HG03432 (cell line): Measurements from ENCODE around the gene ARHGAP15.
A peak's percentile ranks its signal among the peaks of the same experiment; 100 is the strongest.

Source experiments
- ATAC-seq: cut with Tn5 transposase; IDR thresholded peaks from one replicate; pipeline ENCODE4 v1.9.1; 2021; ENCODE audit warnings: mild to moderate bottlenecking, moderate library complexity; ENCODE audit not compliant: unreplicated experiment

Gene ARHGAP15

DNA sequence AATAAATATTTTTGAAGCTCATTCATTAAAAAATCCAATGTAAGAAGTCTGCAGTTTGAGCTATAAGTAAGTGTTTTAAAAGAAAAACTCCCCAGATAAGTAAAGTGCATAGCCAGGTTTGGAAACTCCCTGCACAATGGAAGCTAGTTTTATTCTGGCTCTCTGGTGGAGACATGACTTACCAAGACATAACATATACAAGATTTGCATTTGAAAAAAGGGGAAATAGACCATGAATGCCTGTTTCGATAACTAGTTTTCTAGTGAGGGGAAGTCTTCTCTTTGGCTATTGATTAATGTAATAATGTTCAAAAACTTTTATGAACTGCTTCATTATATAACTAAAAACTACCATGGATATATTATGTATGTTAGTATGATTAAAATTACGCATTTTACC lies 435.2 kb downstream of the ARHGAP15 start:
- ATAC-seq: peak; percentile 98

DNA sequence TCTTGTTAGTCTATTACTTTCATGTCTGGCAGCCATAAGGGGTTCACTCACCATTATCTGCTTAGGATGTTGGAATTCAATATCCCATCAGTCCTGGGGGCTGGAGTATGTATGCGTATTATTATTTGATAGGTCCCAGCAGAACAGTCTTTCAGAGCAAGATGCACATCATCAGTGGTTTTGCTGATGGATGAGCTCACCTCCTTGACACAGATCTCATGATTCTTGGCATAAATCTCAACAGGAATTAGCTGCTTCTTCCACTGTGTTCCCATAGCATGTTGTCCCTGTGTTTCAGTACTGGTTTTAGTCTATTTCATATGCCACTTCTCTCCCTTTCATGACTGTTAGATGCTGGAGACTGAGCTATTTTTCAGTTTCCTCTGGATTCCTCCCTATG lies 442.5 kb downstream of the ARHGAP15 start:
- no peak for ATAC-seq

DNA sequence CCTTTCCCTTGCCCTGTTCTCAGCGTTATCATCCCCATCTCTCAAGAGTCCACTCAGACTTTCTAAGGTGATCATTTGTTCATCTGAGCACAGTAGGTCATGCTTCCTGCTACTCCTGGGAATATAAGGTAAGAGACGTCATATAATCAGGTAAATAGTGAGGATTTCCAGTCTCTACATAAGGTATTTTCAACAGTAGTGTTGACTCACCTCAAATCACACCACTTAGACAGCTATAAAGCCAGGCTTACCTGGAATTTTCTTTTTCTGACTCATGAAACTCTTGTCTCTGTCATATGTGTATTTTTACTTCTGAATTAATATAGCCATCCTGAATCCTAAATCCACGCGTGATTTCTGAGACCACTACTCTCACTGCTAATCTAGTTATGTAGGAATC lies 443.2 kb downstream of the ARHGAP15 start:
- ATAC-seq: no peak

DNA sequence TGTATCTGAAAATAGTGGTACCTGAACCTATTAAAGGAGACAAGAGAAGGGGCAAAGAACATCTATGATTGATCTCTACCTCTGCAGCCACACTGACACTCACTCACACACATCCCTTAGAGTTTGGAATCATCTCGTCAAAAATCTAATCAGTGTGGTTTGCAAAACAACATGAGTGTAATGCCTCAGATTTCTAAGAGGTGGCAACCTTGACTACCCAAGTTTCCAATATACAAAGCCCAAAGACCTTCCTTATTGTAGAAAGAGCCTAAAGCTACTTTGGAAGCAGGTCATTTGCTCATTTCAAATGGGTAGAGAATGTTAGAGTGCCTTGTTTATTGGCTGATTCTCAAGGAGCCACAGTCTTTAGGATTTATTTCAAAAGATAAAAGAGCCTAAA lies 444.9 kb downstream of the ARHGAP15 start:
- no peak for ATAC-seq

DNA sequence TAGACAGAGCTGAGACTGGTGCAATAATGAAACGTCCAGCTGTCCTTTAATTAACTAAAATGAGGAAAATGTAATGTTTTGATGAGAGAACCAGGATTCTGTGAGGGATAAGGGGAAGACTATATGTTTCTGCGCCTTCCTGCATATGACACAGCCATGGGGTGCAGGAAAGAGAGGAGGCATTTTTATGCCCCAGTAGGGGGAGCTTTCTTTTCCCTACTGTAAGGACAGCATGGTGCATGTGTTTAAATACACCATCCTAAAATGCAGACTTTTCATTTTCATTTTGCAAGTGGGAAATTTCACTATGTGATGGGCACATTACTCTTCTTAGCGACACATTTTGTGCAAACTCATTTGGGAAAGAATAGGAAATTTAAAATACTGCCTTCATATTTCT lies 446.1 kb downstream of the ARHGAP15 start:
- ATAC-seq: no peak

DNA sequence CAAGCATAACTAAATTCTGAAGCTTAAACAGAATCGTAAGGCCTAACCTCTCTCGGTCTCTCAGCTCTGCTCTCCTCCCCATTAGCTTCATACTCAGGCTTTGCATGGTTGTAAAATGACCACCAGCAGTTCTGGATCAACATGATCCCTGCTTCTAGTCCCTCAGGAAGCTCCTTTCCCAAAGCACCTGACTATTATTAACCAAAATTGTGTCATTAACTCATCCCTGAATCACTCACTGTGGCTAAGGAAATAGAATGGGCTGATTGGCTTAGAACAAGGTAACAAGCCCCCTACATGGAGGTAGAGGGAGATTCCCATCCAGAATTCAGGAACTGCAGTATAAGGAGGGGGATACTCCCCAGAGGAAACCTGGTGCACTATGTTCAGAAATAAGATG lies 448.3 kb downstream of the ARHGAP15 start:
- no peak for ATAC-seq

DNA sequence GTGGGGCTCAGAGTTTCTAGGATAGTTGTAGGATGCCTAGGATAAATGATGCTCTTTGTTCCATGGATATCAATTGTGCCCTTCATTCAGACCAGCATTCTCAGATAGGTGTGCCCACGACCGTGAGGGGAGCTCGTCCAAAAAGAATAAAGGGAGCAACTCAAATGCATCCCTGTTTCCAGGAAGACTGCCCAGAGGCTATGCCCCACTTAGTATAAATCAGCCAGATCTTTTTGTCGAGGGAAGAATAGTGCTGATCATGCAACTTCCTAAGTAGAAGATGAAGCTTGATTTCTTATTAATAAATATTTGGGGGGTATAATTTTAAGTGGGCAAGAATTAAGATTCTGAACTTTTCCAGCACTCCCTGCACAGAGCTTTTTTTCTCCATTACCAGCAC lies 450.2 kb downstream of the ARHGAP15 start:
- no peak for ATAC-seq

DNA sequence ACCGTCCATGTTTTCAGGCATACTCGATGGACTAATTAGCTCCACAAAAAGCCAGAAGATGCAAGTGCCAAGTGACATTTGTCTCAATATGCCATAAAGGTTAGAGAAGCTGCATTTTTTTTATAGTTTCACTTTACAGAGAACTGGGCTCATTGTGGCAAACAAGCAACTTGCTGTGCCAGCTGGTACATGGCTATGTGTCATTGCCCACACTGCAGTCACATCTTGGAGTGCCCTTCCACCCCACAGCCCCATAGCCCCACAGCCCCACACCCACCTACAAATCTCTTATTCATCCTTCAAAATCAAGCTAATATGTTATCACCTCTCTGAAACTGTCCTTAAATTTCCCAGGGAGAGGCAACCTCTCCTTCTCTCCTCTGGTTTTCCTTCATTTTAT lies 451.9 kb downstream of the ARHGAP15 start:
- ATAC-seq: no peak

DNA sequence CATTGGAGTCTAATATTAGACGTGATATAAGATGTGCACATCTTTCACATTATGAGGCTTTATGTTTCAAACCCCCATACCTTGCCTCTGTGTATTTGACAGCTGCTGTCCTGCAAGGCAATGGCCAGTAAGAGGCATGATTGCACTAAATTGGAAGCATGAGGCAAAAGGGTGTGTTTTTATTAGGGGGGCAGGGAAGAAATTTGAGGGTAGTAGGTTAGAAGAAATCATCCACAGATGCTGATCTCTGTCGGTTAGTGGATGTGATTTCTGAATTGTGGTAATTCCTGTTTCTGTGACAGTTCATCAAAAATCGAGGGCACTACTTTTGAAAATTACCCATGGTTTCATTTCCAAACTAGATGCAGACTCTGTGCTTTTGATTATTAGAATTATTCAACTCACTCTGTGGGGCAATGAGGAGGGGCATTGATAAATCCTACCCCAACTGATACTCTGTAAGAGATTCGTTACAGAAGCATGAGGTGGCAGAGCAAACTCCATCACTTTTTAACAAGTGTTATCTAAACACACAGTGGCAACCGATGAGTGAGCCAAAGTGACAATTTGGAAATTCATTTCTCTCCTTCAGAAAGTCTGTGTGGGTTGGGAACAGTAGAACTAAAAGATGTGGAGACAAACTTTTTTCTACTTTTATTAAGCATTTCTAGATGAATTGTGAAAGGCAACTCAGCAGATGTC lies 453.0 kb downstream of the ARHGAP15 start:
- no peak for ATAC-seq

DNA sequence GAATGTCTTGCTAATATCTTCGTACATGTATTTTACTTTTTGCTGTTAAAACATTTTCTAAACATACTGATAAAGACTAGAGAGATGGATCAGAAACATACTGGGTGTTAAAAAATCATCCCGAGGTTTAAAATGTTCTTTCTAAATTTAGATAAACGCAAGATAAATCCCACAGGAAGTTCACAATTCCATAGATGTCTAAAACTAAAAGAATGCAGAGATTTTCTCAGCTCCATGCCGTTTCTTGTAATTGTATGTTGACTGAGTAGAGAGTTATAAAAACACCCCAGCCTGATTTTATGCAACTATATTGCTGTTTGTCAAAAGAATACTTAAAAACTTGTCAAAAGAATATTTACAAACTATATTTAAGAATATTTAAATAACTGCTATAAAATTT lies 455.7 kb downstream of the ARHGAP15 start:
- ATAC-seq: no peak

DNA sequence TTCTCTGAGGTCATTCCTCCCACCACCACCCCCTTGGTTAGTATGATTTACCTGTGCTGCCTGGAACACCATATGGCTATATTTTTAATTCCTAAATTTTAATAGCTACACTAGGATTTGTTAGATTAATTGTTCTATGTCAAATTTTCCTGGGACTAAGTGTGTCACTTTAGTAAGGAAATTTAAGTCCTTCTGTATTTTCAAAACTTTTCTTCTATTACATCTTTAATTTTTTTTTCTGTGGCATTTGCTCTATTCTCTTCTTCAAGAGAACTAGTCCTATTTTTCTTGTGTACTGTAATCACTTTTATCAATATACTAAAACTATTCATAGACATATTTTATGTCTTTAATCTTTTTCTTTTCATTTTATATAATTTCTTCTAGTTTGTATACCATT lies 456.9 kb downstream of the ARHGAP15 start:
- ATAC-seq: no peak

DNA sequence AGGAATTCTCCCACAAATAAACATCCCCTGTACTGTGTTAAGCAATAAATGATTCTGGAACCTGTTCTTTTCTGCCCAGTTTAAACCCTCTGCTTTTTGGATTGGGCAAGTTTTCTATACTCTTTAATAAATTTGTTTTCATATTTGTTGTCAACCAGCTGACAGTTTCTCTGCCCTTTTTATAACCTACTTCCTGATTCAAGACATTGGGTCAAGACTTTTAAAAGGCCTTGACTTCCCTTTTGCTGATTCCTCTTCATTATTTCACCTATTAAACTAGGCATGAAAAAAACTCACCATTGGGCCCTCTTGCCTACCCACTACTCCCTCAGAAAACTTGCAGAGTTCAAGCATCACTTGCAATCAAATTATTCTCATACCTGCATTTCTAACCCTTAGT lies 459.5 kb downstream of the ARHGAP15 start:
- ATAC-seq: no peak

DNA sequence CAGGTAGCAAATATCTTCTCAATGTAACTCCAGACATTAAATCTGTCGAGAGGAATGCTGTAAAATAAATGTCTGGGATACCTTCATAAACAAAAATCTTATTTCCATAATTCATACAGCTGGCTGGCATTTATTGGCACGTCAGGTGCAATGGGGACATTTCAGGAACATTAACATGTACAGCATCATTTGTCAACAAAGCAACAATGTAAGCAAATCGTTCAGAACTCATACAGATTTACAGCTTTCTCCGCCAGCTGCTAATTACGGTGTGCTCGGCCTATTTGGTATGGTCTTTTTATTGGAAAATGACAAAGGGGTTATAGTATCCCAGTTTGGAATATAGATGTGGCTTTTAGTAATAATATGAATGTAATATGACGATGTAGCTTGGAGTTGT lies 464.9 kb downstream of the ARHGAP15 start:
- no peak for ATAC-seq

DNA sequence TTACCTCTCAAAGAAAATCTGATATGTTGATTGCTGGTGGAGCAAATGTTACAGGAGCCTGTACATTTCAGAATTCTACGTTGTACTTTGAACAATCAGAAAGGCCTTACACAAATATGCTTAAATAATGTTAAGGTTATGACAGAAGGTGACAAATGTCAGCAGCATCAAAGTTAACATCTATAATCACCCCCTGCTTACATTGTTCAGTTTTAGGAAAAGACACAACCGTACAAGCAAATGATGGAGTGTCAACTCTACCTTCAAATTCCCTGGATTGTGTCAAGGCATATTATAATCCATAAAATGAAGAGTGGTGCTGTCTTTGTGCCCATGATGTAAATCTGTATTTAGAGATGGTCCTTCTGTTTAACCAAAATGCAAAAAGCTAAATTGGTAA lies 465.5 kb downstream of the ARHGAP15 start:
- no peak for ATAC-seq

DNA sequence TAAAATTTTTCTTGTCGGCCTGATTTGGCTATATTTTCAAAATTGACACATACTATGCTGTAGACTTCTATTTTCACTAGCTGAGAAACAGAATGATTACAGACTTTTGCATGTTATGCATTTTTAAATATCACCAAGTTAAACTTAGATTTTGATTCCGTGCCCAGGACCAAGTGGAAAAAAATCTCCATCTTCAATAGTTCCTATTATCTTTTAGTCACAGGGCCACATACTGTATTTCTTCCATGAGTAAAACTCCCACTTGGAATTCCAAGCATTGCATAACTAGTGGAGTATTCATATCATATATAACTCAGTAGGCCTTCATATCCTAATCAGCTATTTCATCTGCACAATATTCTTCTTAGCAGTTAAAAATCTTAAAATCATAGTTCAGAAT lies 470.9 kb downstream of the ARHGAP15 start:
- no peak for ATAC-seq

DNA sequence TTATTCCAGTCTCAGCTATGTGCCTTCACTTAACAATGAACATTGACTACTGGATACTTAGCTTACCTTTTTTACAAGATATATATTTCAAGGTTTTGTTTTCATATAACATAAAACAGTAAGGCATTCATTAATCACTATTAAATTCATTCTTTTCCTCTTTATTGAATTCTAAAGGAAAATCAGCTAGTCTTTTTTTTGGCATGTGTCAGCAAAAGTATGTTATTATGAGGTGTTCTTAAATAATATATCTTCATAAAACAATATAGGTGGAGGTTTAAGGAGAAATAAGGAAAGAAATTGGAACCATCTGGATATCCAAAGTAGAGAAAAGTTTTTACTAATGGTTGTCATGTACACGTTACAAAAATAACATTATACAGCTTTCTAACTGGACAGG lies 472.6 kb downstream of the ARHGAP15 start:
- no peak for ATAC-seq

DNA sequence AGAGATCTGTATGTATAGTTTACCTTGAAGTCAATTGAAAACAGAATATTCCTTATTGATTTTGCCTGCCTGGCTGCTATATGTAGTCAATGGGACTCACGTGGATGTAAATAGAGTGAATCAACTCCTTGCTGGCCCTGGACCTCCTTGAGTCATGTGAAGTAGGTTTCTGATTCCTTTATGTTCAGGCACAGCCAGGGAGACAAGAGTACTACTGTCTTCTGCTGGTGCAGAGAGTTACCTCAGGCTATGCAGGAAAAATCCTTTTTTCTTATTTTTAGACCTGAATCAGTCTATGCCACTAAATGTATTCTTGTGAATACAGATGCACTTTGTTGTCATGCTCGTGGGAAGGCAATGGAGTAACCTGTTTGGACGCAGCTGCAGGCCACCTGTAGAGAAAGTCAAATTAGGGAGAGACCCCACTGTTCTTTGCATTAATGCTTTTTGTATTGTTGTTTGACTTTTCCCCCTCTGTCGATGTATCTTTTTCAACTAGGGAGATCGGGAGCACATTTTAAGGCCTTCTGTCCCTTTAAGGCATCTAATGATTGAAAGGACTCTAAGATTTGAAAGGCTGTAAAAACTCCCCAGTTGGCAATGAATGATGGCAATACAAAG lies 473.9 kb downstream of the ARHGAP15 start:
- ATAC-seq: no peak

DNA sequence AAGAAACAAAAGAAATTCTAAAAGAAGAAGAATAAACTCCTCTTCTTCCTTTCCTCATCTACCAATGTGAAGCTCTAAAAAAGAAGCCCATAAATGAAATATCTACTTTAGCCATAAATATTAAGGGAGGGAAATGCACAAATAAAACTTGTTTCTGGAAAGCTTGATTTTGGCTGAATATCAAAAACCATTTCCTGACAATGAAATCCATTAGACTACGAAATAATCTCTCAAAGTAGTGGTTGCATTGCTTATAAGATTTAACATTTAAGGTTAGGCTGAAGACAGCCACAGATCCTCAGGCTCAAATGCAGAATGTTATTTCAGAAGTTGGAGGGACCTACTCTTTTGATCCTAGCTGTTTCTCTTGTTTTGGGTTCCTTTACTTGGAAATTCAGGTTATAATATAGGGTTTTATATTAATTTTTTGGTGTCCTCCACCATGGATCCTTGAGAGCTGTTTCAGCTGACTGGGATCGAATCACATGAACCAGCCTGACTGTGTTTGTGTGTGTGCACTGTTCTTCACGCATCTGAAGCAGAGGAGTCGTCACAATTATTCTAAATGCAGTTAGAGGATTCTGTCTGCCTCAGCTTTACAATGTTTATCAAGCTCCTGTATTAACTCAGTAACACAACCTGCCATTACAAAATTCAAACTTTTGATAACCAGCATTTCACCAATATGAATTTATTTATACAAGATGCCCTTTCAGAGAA lies 474.8 kb downstream of the ARHGAP15 start:
- no peak for ATAC-seq

DNA sequence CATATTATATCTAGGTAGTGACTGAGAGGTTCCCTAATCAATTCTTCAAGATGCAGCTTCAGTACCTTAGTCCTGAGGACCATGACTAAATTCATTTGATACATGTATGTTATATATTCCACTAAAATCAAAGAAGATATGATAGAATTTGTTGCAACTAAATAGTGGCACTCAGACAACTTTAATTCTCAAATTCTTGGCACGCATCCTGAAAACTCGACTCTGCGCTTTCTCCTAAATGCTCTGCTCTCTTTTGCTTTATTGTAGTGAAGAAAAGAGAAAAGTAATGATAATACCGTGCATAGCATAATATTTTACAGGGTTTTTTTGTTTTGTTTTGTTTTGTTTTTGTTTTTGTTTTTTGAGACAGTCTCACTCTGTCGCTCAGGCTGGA lies 475.3 kb downstream of the ARHGAP15 start:
- ATAC-seq: no peak

DNA sequence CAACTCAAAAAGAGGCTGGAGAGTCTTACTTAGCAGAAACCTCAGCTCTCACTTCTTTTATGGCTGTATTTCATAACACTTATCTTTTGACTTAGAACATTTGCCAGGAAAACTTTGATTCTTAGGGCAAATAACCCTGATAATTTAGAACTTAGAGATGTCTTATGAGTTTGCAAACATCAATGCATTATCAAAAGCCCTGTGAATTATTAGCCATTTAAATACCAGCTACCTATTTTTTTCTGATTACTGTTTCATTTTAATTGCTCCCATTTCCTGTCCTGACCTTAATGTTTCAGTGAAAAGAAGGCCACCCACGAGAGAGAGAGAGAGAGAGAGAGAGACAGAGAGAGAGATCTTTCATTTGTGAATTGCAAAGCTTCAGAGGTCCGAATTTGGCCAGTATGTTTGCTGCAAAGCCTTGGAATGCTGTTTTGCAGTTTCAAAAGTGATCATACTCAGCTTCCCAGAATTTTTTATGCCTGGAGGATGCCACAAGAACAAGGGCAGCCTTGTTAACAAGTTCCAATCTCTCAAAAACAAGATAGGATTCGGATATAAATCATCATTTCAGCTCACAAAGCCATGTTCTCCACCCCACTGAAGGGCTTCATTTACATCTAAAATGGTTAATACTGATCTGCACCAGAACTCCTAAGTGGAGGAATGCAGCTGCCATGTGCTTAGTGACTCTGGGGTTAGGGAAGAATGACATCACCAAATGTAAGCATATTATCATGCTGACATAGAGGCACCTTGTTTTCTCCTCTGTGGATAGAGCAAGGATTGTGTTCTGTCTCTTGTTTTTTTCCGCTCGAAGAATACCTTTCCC lies 478.2 kb downstream of the ARHGAP15 start:
- no peak for ATAC-seq

DNA sequence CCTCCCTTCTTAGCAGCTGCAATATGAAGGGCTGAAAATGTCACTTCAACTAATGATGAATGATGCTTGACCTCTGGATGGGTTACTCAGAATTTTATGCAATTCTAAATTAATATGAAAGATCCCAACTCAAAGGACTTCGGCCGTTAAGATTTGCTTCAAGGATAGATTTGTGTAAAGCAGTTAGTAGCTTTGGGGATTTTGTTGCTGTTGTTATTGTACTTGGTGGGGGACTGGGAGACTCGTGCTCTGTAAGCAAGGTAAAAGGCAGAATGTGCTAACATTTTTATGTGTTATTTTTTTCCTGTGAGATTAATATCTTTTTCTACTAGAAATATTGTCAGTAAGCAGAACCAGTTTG lies 478.8 kb downstream of the ARHGAP15 start:
- ATAC-seq: no peak

DNA sequence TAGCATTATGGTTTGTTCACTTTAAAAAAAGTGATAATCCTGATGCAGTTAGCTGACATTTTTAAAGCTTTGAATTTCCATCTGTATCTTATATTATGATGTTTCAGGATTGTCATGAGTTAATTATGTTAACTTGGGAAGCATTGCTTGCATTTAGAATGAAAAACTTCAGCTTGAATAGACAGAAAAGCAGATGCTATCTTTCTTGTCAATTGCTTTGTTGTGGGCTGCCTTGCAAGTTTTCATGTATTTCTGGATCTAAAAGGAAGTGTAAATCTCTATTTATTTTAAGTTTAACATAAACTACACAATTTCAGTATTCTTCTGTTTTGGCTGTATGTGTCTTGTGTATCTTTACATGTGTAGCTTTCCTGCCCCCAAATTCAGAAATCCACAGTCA lies 479.5 kb downstream of the ARHGAP15 start:
- ATAC-seq: no peak
